Keratinocyte (primary cell): Measurements from ENCODE around the gene C3orf33. TPM values are rescaled to one million over a fixed set of nuclear protein-coding genes. Genes with fewer than 3 reads are reported as not detected.

Experiments used
- DNase-seq: peaks from one replicate; pipeline ENCODE4 v3.0.0-alpha.2; 2011; ENCODE audit warnings: low read depth, missing footprints, low spot score
- FAIRE-seq: peaks from 2 replicates; lab custom pipeline; 2011; peaks lifted over from hg19 to GRCh38; lab: Jason Lieb, UNC
- H2AFZ ChIP-seq: 2 replicates; pipeline ENCODE4 v1.6.0; 2012; ENCODE audit warnings: low read length, control low read depth, inconsistent platforms; ENCODE audit not compliant: control insufficient read depth
- H3K27ac ChIP-seq: 2 replicates; pipeline ENCODE4 v1.5.1; 2011; ENCODE audit warnings: low read length; ENCODE audit not compliant: control insufficient read depth, insufficient read depth
- H3K27me3 ChIP-seq: 3 replicates; pipeline ENCODE4 v1.6.0; 2011; ENCODE audit warnings: low read length; ENCODE audit not compliant: control insufficient read depth, insufficient read depth; ENCODE audit errors: extremely low read depth
- H3K36me3 ChIP-seq, 2 experiments: 2 replicates in 1 of 2; 3 replicates in 1 of 2; pipeline ENCODE4 v1.5.1; 2011; ENCODE audit warnings: low read length in 2 of 2, mild to moderate bottlenecking in 1 of 2; ENCODE audit not compliant: control insufficient read depth in 2 of 2, insufficient read depth in 2 of 2; ENCODE audit errors: extremely low read depth in 1 of 2
- H3K4me1 ChIP-seq: 3 replicates; pipeline ENCODE4 v1.5.1; 2011; ENCODE audit warnings: low read length; ENCODE audit not compliant: control insufficient read depth, insufficient read depth; ENCODE audit errors: extremely low read depth
- H3K4me2 ChIP-seq: 3 replicates; pipeline ENCODE4 v1.6.0; 2011; ENCODE audit warnings: low read depth, low read length; ENCODE audit not compliant: control insufficient read depth, insufficient read depth; ENCODE audit errors: extremely low read depth
- H3K4me3 ChIP-seq, 3 experiments: fragments of 200-600 bp in 1 of 3; sonication (generic) in 1 of 3; 2 replicates in 2 of 3; 3 replicates in 1 of 3; pipeline ENCODE4 v1.5.1; 2011 to 2016; ENCODE audit warnings: low read length in 3 of 3, mild to moderate bottlenecking in 3 of 3, control low read depth in 2 of 3, inconsistent platforms in 1 of 3, low read depth in 1 of 3, mixed read lengths in 1 of 3, mixed run types in 1 of 3, moderate library complexity in 1 of 3; ENCODE audit not compliant: control insufficient read depth in 2 of 3, insufficient read depth in 2 of 3; ENCODE audit errors: extremely low read depth in 1 of 3
- H3K79me2 ChIP-seq: 2 replicates; pipeline ENCODE4 v1.6.0; 2012; ENCODE audit warnings: low read length; ENCODE audit not compliant: control insufficient read depth, insufficient read depth
- H3K9ac ChIP-seq: 3 replicates; pipeline ENCODE4 v1.6.0; 2011; ENCODE audit warnings: low read length; ENCODE audit not compliant: control insufficient read depth, insufficient read depth; ENCODE audit errors: extremely low read depth
- H3K9me1 ChIP-seq: 3 replicates; pipeline ENCODE4 v1.6.0; 2011; ENCODE audit warnings: low read length; ENCODE audit not compliant: control insufficient read depth, insufficient read depth; ENCODE audit errors: extremely low read depth
- H3K9me3 ChIP-seq: 2 replicates; pipeline ENCODE4 v1.5.1; 2012; ENCODE audit warnings: low read depth, low read length; ENCODE audit not compliant: control insufficient read depth
- H4K20me1 ChIP-seq: 3 replicates; pipeline ENCODE4 v1.6.0; 2011; ENCODE audit warnings: low read length; ENCODE audit not compliant: control insufficient read depth, insufficient read depth; ENCODE audit errors: extremely low read depth
- CTCF ChIP-seq, 3 experiments: IDR thresholded peaks in 1 of 3; conservative IDR thresholded peaks in 1 of 3; optimal IDR thresholded peaks in 1 of 3; 2 replicates in 2 of 3; 3 replicates in 1 of 3; pipeline versions ENCODE3 to v1.5.1; 2011; ENCODE audit warnings: low read length in 3 of 3, mild to moderate bottlenecking in 3 of 3, moderate library complexity in 2 of 3, control low read depth in 1 of 3, inconsistent platforms in 1 of 3; ENCODE audit not compliant: insufficient read depth in 2 of 3; ENCODE audit errors: extremely low read depth in 1 of 3
- EZH2 ChIP-seq: IDR thresholded peaks from one replicate; pipeline ENCODE4 v1.6.1; 2012; ENCODE audit warnings: inconsistent platforms, mild to moderate bottlenecking, low read length, moderate library complexity
- dilution Hi-C: fragments of 300-500 bp; cut with MboI; formaldehyde crosslinking; loops from one replicate; pipeline ENCODE4 v1.7.0; 2020; ENCODE audit warnings: low sequenced_read_pairs; ENCODE audit not compliant: extremely low pct_ligation_motif_present
- polyA plus RNA-seq, 5 experiments: library from polyadenylated mRNA; depleted of rRNA in 3 of 5; stranded (reverse) in 3 of 5; stranded (forward) in 1 of 5; unstranded in 1 of 5; fragments of >200 nt; gene quantifications; 1 replicate in 1 of 5; 2 replicates in 3 of 5; 3 replicates in 1 of 5; pipeline versions ENCODE4 v1.2.1 to v1.2.3, GENCODE V29; 2011 to 2012; ENCODE audit warnings: missing spikeins in 2 of 5, low read depth in 1 of 5, low replicate concordance in 1 of 5

Gene C3orf33
- polyA plus RNA-seq, 1 donor (not counting 4 experiments of a cell fraction or from before 2014, with no cell fraction given) = 2.9 TPM

- Histone ChIP-seq H3K27ac (no peak within 1 kb of the TSS), H3K36me3 (no peaks in the 10 kb centered on the region)
Measured at GRCh38 chr3:155744626-155745324, 61.3 kb downstream of the C3orf33 start, which contains the start of gene PLCH1. TSS of gene PLCH1 (minus strand) at chr3:155745071. CDS start at chr3:155704224, 40,847 bp downstream.

GRCh38 chr3:155744010-155744625, 62.0 kb downstream of the C3orf33 start:
- Histone ChIP-seq H3K9ac (peak overlapping the region; percentile 64), H3K27ac (no peak overlapping the region), H3K4me3 (peak overlapping the region; percentile 51 to 83 (median 82)), H3K4me2 (peak overlapping the region; percentile 99), H3K9me3 (no peaks in the 10 kb centered on the region), H4K20me1 (no peaks in the 10 kb centered on the region), H2AFZ (peak overlapping the region; percentile 89), H3K79me2 (no peaks in the 10 kb centered on the region), H3K9me1 (no peaks in the 10 kb centered on the region), H3K27me3 (peaks cover 36% of the 10 kb centered on the region), H3K36me3 (no peaks in the 10 kb centered on the region), H3K4me1 (peaks cover 13% of the 10 kb centered on the region)
- FAIRE-seq (no peak), DNase-seq (no peak)
- dilution Hi-C loops = no loop called here
- TF ChIP-seq EZH2 (no peak), CTCF (optimal IDR thresholded peaks at IDR 0.05 in 1 of 3, IDR thresholded peaks at IDR 0.05 in 1 of 3, conservative IDR thresholded peaks at IDR 0.05 in 1 of 3; ENCODE audit: extremely low read depth in 1 of 3, insufficient read depth in 2 of 3, low read length in 3 of 3) (no peak)

More at GRCh38 chr3:155744626-155745324, 61.3 kb downstream of the C3orf33 start, which contains the start of gene PLCH1:
- Histone ChIP-seq H2AFZ (peak within 1 kb of the TSS; percentile 89), H3K27me3 (peaks cover 36% of the 10 kb centered on the region), H3K79me2 (no peaks in the 10 kb centered on the region), H3K9ac (peak within 1 kb of the TSS; percentile 64), H4K20me1 (no peaks in the 10 kb centered on the region), H3K4me2 (peak within 1 kb of the TSS; percentile 99), H3K9me3 (no peaks in the 10 kb centered on the region), H3K9me1 (no peaks in the 10 kb centered on the region), H3K4me3 (peak within 1 kb of the TSS; percentile 51 to 83 (median 82)), H3K4me1 (peaks cover 13% of the 10 kb centered on the region)
- no peak for TF ChIP-seq CTCF (optimal IDR thresholded peaks at IDR 0.05 in 1 of 3, IDR thresholded peaks at IDR 0.05 in 1 of 3, conservative IDR thresholded peaks at IDR 0.05 in 1 of 3; ENCODE audit: extremely low read depth in 1 of 3, insufficient read depth in 2 of 3, low read length in 3 of 3)
- peak; percentile 41 for TF ChIP-seq EZH2
- DNase-seq = no peak
- dilution Hi-C loops = no loop called here
- FAIRE-seq = no peak
